Endothelial cell of umbilical vein (primary cell): Measurements from ENCODE around the gene HSPA9. TPM values are rescaled to one million over a fixed set of nuclear protein-coding genes. Genes with fewer than 3 reads are reported as not detected.

Source experiments
- BruUV-seq: library from RNA; stranded (reverse); fragments of 400-500 nt; replicated peaks from 2 replicates; lab custom pipeline; 2021; lab: Mats Ljungman, UMichigan
- CTCF ChIA-PET: fragments of 300-600, 350-600 bp; sonication (Branson Sonifier 250); formaldehyde crosslinking; loops from one replicate; lab custom pipeline; 2021; ENCODE audit warnings: antibody characterized with exemption, inconsistent platforms; lab: Charles Lee
- POLR2A ChIA-PET: fragments of 300-600, 350-600 bp; sonication (Branson Sonifier 250); formaldehyde crosslinking; loops from one replicate; lab custom pipeline; 2021; ENCODE audit warnings: antibody characterized with exemption, inconsistent platforms; lab: Charles Lee
- DNase-seq: peaks from one replicate; pipeline ENCODE4 v3.0.0-alpha.2; 2011; ENCODE audit warnings: low read depth, low spot score
- FAIRE-seq: peaks from 2 replicates; lab custom pipeline; 2011; peaks lifted over from hg19 to GRCh38; lab: Jason Lieb, UNC
- H2AFZ ChIP-seq: 2 replicates; pipeline ENCODE4 v1.6.0; 2012; ENCODE audit warnings: low read depth, low read length, control low read depth, inconsistent platforms
- H3K27ac ChIP-seq: 2 replicates; pipeline ENCODE4 v1.5.1; 2011; ENCODE audit warnings: low read depth, mild to moderate bottlenecking, control low read depth, low read length, moderate library complexity; ENCODE audit not compliant: insufficient read depth
- H3K27me3 ChIP-seq, 2 experiments: 2 replicates each; pipeline versions ENCODE4 v1.6.0 to v1.6.1; 2011; ENCODE audit warnings: low read length in 2 of 2, mixed read lengths in 1 of 2; ENCODE audit not compliant: control insufficient read depth in 2 of 2, insufficient read depth in 2 of 2
- H3K36me3 ChIP-seq, 2 experiments: 2 replicates in 1 of 2; 3 replicates in 1 of 2; pipeline ENCODE4 v1.5.1; 2011; ENCODE audit warnings: low read length in 2 of 2, mild to moderate bottlenecking in 1 of 2, moderate library complexity in 1 of 2; ENCODE audit not compliant: control insufficient read depth in 2 of 2, insufficient read depth in 2 of 2; ENCODE audit errors: extremely low read depth in 1 of 2
- H3K4me1 ChIP-seq: 3 replicates; pipeline ENCODE4 v1.5.1; 2011; ENCODE audit warnings: mild to moderate bottlenecking, low read length; ENCODE audit not compliant: control insufficient read depth, insufficient read depth; ENCODE audit errors: extremely low read depth
- H3K4me2 ChIP-seq: 2 replicates; pipeline ENCODE4 v1.6.1; 2011; ENCODE audit warnings: low read length, control low read depth, mixed read lengths; ENCODE audit not compliant: insufficient read depth
- H3K4me3 ChIP-seq, 3 experiments: fragments of 200-600 bp in 1 of 3; sonication (generic), shearing (Covaris generic) in 1 of 3; replicated peaks in 1 of 3; 2 replicates each; pipeline ENCODE4 v1.5.1; 2011 to 2016; ENCODE audit warnings: control low read depth in 3 of 3, low read length in 3 of 3, mild to moderate bottlenecking in 2 of 3, inconsistent platforms in 1 of 3, low read depth in 1 of 3, moderate library complexity in 1 of 3; ENCODE audit not compliant: insufficient read depth in 1 of 3
- H3K79me2 ChIP-seq: 2 replicates; pipeline ENCODE4 v1.6.0; 2012; ENCODE audit warnings: low read length, inconsistent platforms; ENCODE audit not compliant: control insufficient read depth, insufficient read depth
- H3K9ac ChIP-seq: replicated peaks from 2 replicates; pipeline ENCODE3; 2011; ENCODE audit warnings: low read length, control low read depth; ENCODE audit not compliant: insufficient read depth; ENCODE audit errors: extremely low read depth
- H3K9me1 ChIP-seq: replicated peaks from 3 replicates; pipeline ENCODE4 v1.6.0; 2011; ENCODE audit warnings: mild to moderate bottlenecking, low read length; ENCODE audit not compliant: control insufficient read depth, insufficient read depth; ENCODE audit errors: extremely low read depth
- H3K9me3 ChIP-seq: replicated peaks from 2 replicates; pipeline ENCODE4 v1.5.1; 2012; ENCODE audit warnings: low read length, inconsistent platforms; ENCODE audit not compliant: control insufficient read depth, insufficient read depth
- H4K20me1 ChIP-seq: replicated peaks from 2 replicates; pipeline ENCODE3; 2011; ENCODE audit warnings: mild to moderate bottlenecking, low read length; ENCODE audit not compliant: control insufficient read depth, insufficient read depth; ENCODE audit errors: extremely low read depth
- CTCF ChIP-seq, 2 donors: IDR thresholded peaks; 1 replicate in 1 of 2; 2 replicates in 1 of 2; pipeline ENCODE4 v1.5.1; 2011; ENCODE audit warnings: low read length in 2 of 2, mild to moderate bottlenecking in 2 of 2, moderate library complexity in 2 of 2, control low read depth in 1 of 2, inconsistent platforms in 1 of 2, low read depth in 1 of 2; ENCODE audit not compliant: insufficient read depth in 1 of 2; ENCODE audit errors: extremely low read depth in 1 of 2
- EZH2 ChIP-seq: IDR thresholded peaks from 2 replicates; pipeline ENCODE4 v1.6.1; 2012; ENCODE audit warnings: borderline replicate concordance, low read depth, mild to moderate bottlenecking, moderate library complexity, low read length, inconsistent platforms; ENCODE audit not compliant: severe bottlenecking
- FOS ChIP-seq: IDR thresholded peaks from 2 replicates; pipeline ENCODE4 v1.6.1; 2011; ENCODE audit warnings: mild to moderate bottlenecking, low read length, moderate library complexity, borderline replicate concordance; ENCODE audit not compliant: insufficient read depth
- GATA2 ChIP-seq: IDR thresholded peaks from 2 replicates; pipeline ENCODE4 v1.7.0; 2011; ENCODE audit warnings: low read depth, mild to moderate bottlenecking, moderate library complexity, mixed read lengths, low read length; ENCODE audit not compliant: insufficient read length, insufficient read depth
- MAX ChIP-seq: IDR thresholded peaks from 2 replicates; pipeline ENCODE4 v1.6.1; 2011; ENCODE audit not compliant: insufficient read depth, insufficient read length
- MYC ChIP-seq: IDR thresholded peaks from one replicate; pipeline ENCODE4 v1.6.1; 2011; ENCODE audit warnings: mild to moderate bottlenecking, low read depth, low read length
- POLR2A ChIP-seq: IDR thresholded peaks from 2 replicates; pipeline ENCODE4 v1.6.1; 2012; ENCODE audit warnings: low read depth, mild to moderate bottlenecking, control low read depth, low read length
- POLR2AphosphoS5 ChIP-seq: IDR thresholded peaks from 2 replicates; pipeline ENCODE4 v1.6.1; 2012; ENCODE audit warnings: low read depth, mild to moderate bottlenecking, control low read depth, low read length, moderate library complexity; ENCODE audit not compliant: insufficient read depth
- dilution Hi-C: fragments of 300-500 bp; cut with MboI; formaldehyde crosslinking; loops from one replicate; pipeline ENCODE4 v1.15.0; 2019; ENCODE audit warnings: low sequenced_read_pairs; ENCODE audit not compliant: extremely low pct_ligation_motif_present
- intact Hi-C: fragments of 100-400 bp; cut with micrococcal nuclease; formaldehyde crosslinking; loops from one replicate; pipeline ENCODE4 v1.10.0; 2022
- polyA plus RNA-seq, 4 experiments: library from polyadenylated mRNA; depleted of rRNA in 3 of 4; stranded (reverse) in 3 of 4; unstranded in 1 of 4; fragments of >200 nt; gene quantifications; 2 replicates each; pipeline versions ENCODE4 v1.2.1 to v1.2.3, GENCODE V29; 2011 to 2012; ENCODE audit warnings: missing spikeins in 1 of 4
- total RNA-seq: library from RNA; stranded (reverse); gene quantifications from 2 replicates; pipeline ENCODE4 v1.2.3, GENCODE V29; 2021

Gene HSPA9
- total and polyA plus RNA-seq, 2 donors (not counting 3 experiments of a cell fraction or from before 2014, with no cell fraction given), result 99.6 to 192 TPM

- ChIA-PET POLR2A (no interaction called here), CTCF (no interaction called here)
- Histone ChIP-seq H2AFZ (no peak overlapping the region), H3K27me3 (no peaks in the 10 kb centered on the region), H3K27ac (no peak overlapping the region), H3K79me2 (peaks cover 89% of the 10 kb centered on the region), H3K9ac (no peak overlapping the region), H3K9me3 (no peaks in the 10 kb centered on the region), H3K4me2 (no peak overlapping the region), H3K4me3 (no peak overlapping the region), H3K36me3 (peaks cover 3 to 11% of the 10 kb centered on the region in 2 experiments), H3K9me1 (no peaks in the 10 kb centered on the region), H4K20me1 (peaks cover 8% of the 10 kb centered on the region), H3K4me1 (peaks cover 27% of the 10 kb centered on the region)
- DNase-seq, result no peak
- dilution Hi-C loops (no loop called here), intact Hi-C loops (no loop called here)
- no peak for FAIRE-seq
- no TSS peak for BruUV-seq
- TF ChIP-seq POLR2A, result no peak
- TF ChIP-seq FOS, result no peak
- TF ChIP-seq EZH2, result no peak
- TF ChIP-seq MYC, result no peak
- TF ChIP-seq GATA2, result no peak
- TF ChIP-seq POLR2AphosphoS5, result no peak
Observed at GRCh38 chr5:138539791-138540190, 35.4 kb downstream of the HSPA9 start.

- H3K4me1 ChIP-seq, result peaks cover 20% of the 10 kb centered on the region
- no peak overlapping the region for H3K4me3 ChIP-seq
- dilution Hi-C loops (no loop called here), intact Hi-C loops (no loop called here)
- no peak for FAIRE-seq
- H4K20me1 ChIP-seq, result peaks cover 8% of the 10 kb centered on the region
- CTCF ChIA-PET, result no interaction called here
- no peaks in the 10 kb centered on the region for H3K27me3 ChIP-seq
- no peak overlapping the region for H3K9ac ChIP-seq
- H3K9me3 ChIP-seq, result no peaks in the 10 kb centered on the region
- no peaks in the 10 kb centered on the region for H3K9me1 ChIP-seq
- POLR2A ChIA-PET, result no interaction called here
- H3K79me2 ChIP-seq, result peaks cover 89% of the 10 kb centered on the region
- no TSS peak for BruUV-seq
- H2AFZ ChIP-seq, result no peak overlapping the region
- no peak overlapping the region for H3K27ac ChIP-seq
- DNase-seq, result no peak
- peaks cover 3 to 11% of the 10 kb centered on the region in 2 experiments for H3K36me3 ChIP-seq
- TF ChIP-seq GATA2 (no peak), CTCF (IDR thresholded peaks at IDR 0.05; ENCODE audit: extremely low read depth in 1 of 2, insufficient read depth in 1 of 2, low read depth in 1 of 2, low read length in 2 of 2) (no peak), POLR2A (no peak), EZH2 (no peak), POLR2AphosphoS5 (no peak), MAX (no peak)
- no peak overlapping the region for H3K4me2 ChIP-seq
Observed at GRCh38 chr5:138538943-138539627, 36.1 kb downstream of the HSPA9 start.
